GM12878 (cell line): ENCODE results near the gene ADAMTSL4. TPM values are rescaled to one million over a fixed set of nuclear protein-coding genes. Genes with fewer than 3 reads are reported as not detected.

Experiments
- ATAC-seq: fragments of 200-7000 bp; cut with Tn5 transposase; 3 replicates; pipeline ENCODE4 v1.9.1; 2020; ENCODE audit warnings: mild to moderate bottlenecking, moderate library complexity
- BruUV-seq: library from RNA; stranded (reverse); fragments of 400-500 nt; replicated peaks from 2 replicates; lab custom pipeline; 2021; lab: Mats Ljungman, UMichigan
- CTCF ChIA-PET: fragments of 300-600 bp; sonication (Branson Sonifier 250); formaldehyde crosslinking; extraction: SDS; loops from one replicate; lab custom pipeline; 2021; ENCODE audit warnings: inconsistent platforms; lab: Yijun Ruan, JAX
- POLR2A ChIA-PET: fragments of 350-600 bp; formaldehyde crosslinking; extraction: SDS; loops from one replicate; lab custom pipeline; 2021; ENCODE audit warnings: inconsistent platforms; lab: Charles Lee
- RAD21 ChIA-PET: fragments of 300-600 bp; sonication (Branson Sonifier 250); formaldehyde crosslinking; loops from one replicate; lab custom pipeline; 2023; ENCODE audit warnings: antibody characterized with exemption; ENCODE audit not compliant: unreplicated experiment; lab: Charles Lee
- SMC1A ChIA-PET: fragments of 300-600 bp; sonication (Branson Sonifier 250); formaldehyde crosslinking; loops from one replicate; lab custom pipeline; 2023; ENCODE audit not compliant: unreplicated experiment, uncharacterized antibody; lab: Charles Lee
- DNase-seq: peaks from one replicate; pipeline ENCODE4 v3.0.0-alpha.2; 2011; ENCODE audit warnings: low read depth, low spot score
- FAIRE-seq: peaks from 3 replicates; lab custom pipeline; 2011; peaks lifted over from hg19 to GRCh38; lab: Jason Lieb, UNC
- H2AFZ ChIP-seq: 2 replicates; pipeline ENCODE4 v1.6.0; 2011; ENCODE audit warnings: low read depth, low read length, control low read depth; ENCODE audit not compliant: control insufficient read depth
- H3K27ac ChIP-seq: 2 replicates; pipeline ENCODE4 v1.5.1; 2011; ENCODE audit warnings: control low read depth; ENCODE audit not compliant: control insufficient read depth, insufficient read depth
- H3K27me3 ChIP-seq, 2 experiments: replicated peaks in 1 of 2; 2 replicates each; pipeline versions ENCODE4 v1.6.0 to v1.6.1; 2011; ENCODE audit warnings: low read length in 1 of 2; ENCODE audit not compliant: control insufficient read depth in 2 of 2, insufficient read depth in 2 of 2
- H3K36me3 ChIP-seq, 2 experiments: 2 replicates each; pipeline ENCODE4 v1.5.1; 2011; ENCODE audit warnings: low read length in 1 of 2; ENCODE audit not compliant: control insufficient read depth in 2 of 2, insufficient read depth in 2 of 2
- H3K4me1 ChIP-seq: 2 replicates; pipeline ENCODE4 v1.6.1; 2011; ENCODE audit warnings: mild to moderate bottlenecking, low read length, moderate library complexity, mixed read lengths; ENCODE audit not compliant: control insufficient read depth, insufficient read depth
- H3K4me2 ChIP-seq: 2 replicates; pipeline ENCODE4 v1.6.0; 2011; ENCODE audit warnings: control low read depth; ENCODE audit not compliant: control insufficient read depth, insufficient read depth
- H3K4me3 ChIP-seq: fragments of 200-600 bp; sonication (generic); 2 replicates; pipeline ENCODE4 v1.5.1; 2016
- H3K79me2 ChIP-seq: 2 replicates; pipeline ENCODE4 v1.6.0; 2011; ENCODE audit warnings: low read length; ENCODE audit not compliant: control insufficient read depth, insufficient read depth
- H3K9ac ChIP-seq: 2 replicates; pipeline ENCODE4 v1.8.0; 2011; ENCODE audit warnings: low read length, control low read depth, mixed read lengths; ENCODE audit not compliant: control insufficient read depth, insufficient read depth
- H3K9me3 ChIP-seq: replicated peaks from 3 replicates; pipeline ENCODE4 v1.5.1; 2011; ENCODE audit warnings: mild to moderate bottlenecking, low read length; ENCODE audit not compliant: control insufficient read depth, insufficient read depth
- H4K20me1 ChIP-seq: 2 replicates; pipeline ENCODE4 v1.6.0; 2011; ENCODE audit not compliant: control insufficient read depth, insufficient read depth
- KDM1A ChIP-seq: fragments of 200-600 bp; sonication (generic); IDR thresholded peaks from 2 replicates; pipeline ENCODE4 v1.6.1; 2016; ENCODE audit warnings: borderline replicate concordance
- MAX ChIP-seq: IDR thresholded peaks from 2 replicates; pipeline ENCODE4 v1.6.1; 2012; ENCODE audit warnings: low read depth, low read length, improper control_type of control experiment
- WGBS: methylation state at CpG from one replicate; pipeline ENCODE4 v1.1.6; 2016; ENCODE audit warnings: low lambda C conversion rate; ENCODE audit not compliant: insufficient replicate concordance, insufficient coverage; ENCODE audit errors: missing lambda C conversion rate; 5-methylcytosine and 5-hydroxymethylcytosine counted together
- in situ Hi-C: fragments of 300-500 bp; cut with MboI; formaldehyde crosslinking; loops from 9 replicates; pipeline ENCODE4 v1.14.3; 2018; ENCODE audit warnings: mixed read lengths
- intact Hi-C: fragments of 100-400 bp; cut with micrococcal nuclease; formaldehyde crosslinking; loops from one replicate; pipeline ENCODE4 v1.14.2; 2022; ENCODE audit not compliant: unreplicated experiment
- microRNA-seq: library from miRNA; unstranded; fragments of <30 nt; microRNA quantifications from one replicate; pipeline ENCODE4, GENCODE V29; 2018
- polyA plus RNA-seq, 11 experiments: library from polyadenylated mRNA; depleted of rRNA in 4 of 11; unstranded in 6 of 11; stranded (reverse) in 5 of 11; fragments of >200 nt; fragmentation: Nextera tagmentation in 4 of 11; fragmentation: Illumina TruSeq in 1 of 11; extraction: Ambion mirVana in 4 of 11; extraction: Trizol in 1 of 11; gene quantifications; 1 replicate in 1 of 11; 2 replicates in 10 of 11; pipeline versions ENCODE4 v1.2.1 to v1.2.3, GENCODE V29; 2011 to 2016; ENCODE audit warnings: inconsistent platforms in 2 of 11, missing spikeins in 2 of 11, low read depth in 1 of 11
- small RNA-seq: library from RNA; depleted of rRNA; stranded (forward); fragments of <200 nt; gene quantifications from one replicate; pipeline ENCODE3, GENCODE V24; 2014
- total RNA-seq, 4 experiments: library from RNA; depleted of rRNA in 3 of 4; stranded (reverse); fragments of >200 nt in 3 of 4; fragmentation: Illumina TruSeq in 1 of 4; extraction: Trizol in 1 of 4; gene quantifications; 2 replicates each; pipeline versions ENCODE4 v1.2.1 to v1.2.3, GENCODE V29; 2013 to 2021

ADAMTSL4 gene
- total and polyA plus RNA-seq, 10 of the 15 experiments (the other 5 are each of a cell fraction or from before 2014, with no cell fraction given) = 0.04 to 0.15 (median 0.05) TPM; not detected in 5

GRCh38 chr1:150609732-150610131 is 60.5 kb downstream of the ADAMTSL4 start:
- POLR2A ChIA-PET = interaction anchor here (0.5 to 7.3 kb wide), 5 partner anchors 11 to 413 kb away, joined by 3 to 95 read pairs (median 4); partner anchors contain the start of gene ENSA
- SMC1A ChIA-PET = interaction anchor here (1.3 to 18.8 kb wide), 4 partner anchors 19 to 88 kb away, joined by 3 to 367 read pairs (median 20); partner anchors contain the start of genes ENSA and GOLPH3L
- H3K4me1 ChIP-seq = peaks cover 36% of the 10 kb centered on the region
- no peak overlapping the region for H3K4me3 ChIP-seq
- H3K9me3 ChIP-seq = no peaks in the 10 kb centered on the region
- ATAC-seq = no peak
- in situ Hi-C loops = loop anchor here (5.0 kb wide), 1 partner anchor 42 kb away; no protein-coding TSS in a partner anchor
- no peak for FAIRE-seq
- TF ChIP-seq KDM1A (no peak), MAX (no peak)
- no peaks in the 10 kb centered on the region; the same call in none of the 2 replicates for H3K79me2 ChIP-seq
- intact Hi-C loops = loop anchor here (2.0 kb wide), 2 partner anchors 31 to 47 kb away; partner anchors contain the start of gene MCL1
- H3K4me2 ChIP-seq = no peak overlapping the region
- no peak for DNase-seq
- 0 out of 4 replicates have a peak, but pooled peaks cover 0 to 4% of the 10 kb centered on the region in 2 experiments for H3K36me3 ChIP-seq
- CTCF ChIA-PET = interaction anchor here (0.8 to 3.0 kb wide), 6 partner anchors 12 to 49 kb away, joined by 3 to 8 read pairs (median 6); partner anchors contain the start of gene ENSA
- no peak overlapping the region for H3K9ac ChIP-seq
- RAD21 ChIA-PET = interaction anchor here (0.9 to 2.0 kb wide), 6 partner anchors 13 to 49 kb away, joined by 3 to 8 read pairs (median 4); partner anchors contain the start of genes ENSA and MCL1
- BruUV-seq = no TSS peak
- H3K27me3 ChIP-seq = no peaks in the 10 kb centered on the region
- H3K27ac ChIP-seq = no peak overlapping the region
- WGBS = 97% methylated on average over 2 of the region's 2 CpGs
- H4K20me1 ChIP-seq = no peaks in the 10 kb centered on the region
- H2AFZ ChIP-seq = no peak overlapping the region

Small RNA genes lying within 50 kb of the gene (microRNA-seq; reads per million reads assigned to microRNA genes)
- not detected for gene MIR4257

Small RNA genes lying within 50 kb of the gene (small RNA-seq; reads per million reads assigned to genes)
- gene MIR4257 (not detected), gene RF00015 (not detected), gene RF00561 (not detected), gene RN7SL473P (not detected), gene RN7SL600P (not detected)

Other genes with a start within 250 kb of the ADAMTSL4 start
Only the 7 nearest of the 10 such genes appear.
- gene TARS2, start 62.0 kb upstream of the ADAMTSL4 start, total RNA-seq (2014; rRNA removed) = 44.7 and 51.7 TPM in 2 replicates
- gene TARS2, start 62.0 kb upstream of the ADAMTSL4 start, total RNA-seq (2014; rRNA removed; fragmentation: Illumina TruSeq; extraction: Trizol) = 31.4 and 31.9 TPM in 2 replicates
- gene TARS2, start 62.0 kb upstream of the ADAMTSL4 start, total RNA-seq (2021) = 30.8 and 35.5 TPM in 2 replicates
- 34.0 and 44.7 TPM in 2 replicates for gene TARS2, start 62.0 kb upstream of the ADAMTSL4 start, polyA plus RNA-seq (2011; rRNA removed)
- 36.7 and 46.2 TPM in 2 replicates for gene TARS2, start 62.0 kb upstream of the ADAMTSL4 start, polyA plus RNA-seq (2014; fragmentation: Illumina TruSeq; extraction: Trizol)
- gene TARS2, start 62.0 kb upstream of the ADAMTSL4 start, polyA plus RNA-seq (2014; fragmentation: Nextera tagmentation; extraction: Ambion mirVana) = 10 to 100 TPM; 11.0 to 14.6 TPM
- 47.8 and 51.8 TPM in 2 replicates for gene TARS2, start 62.0 kb upstream of the ADAMTSL4 start, polyA plus RNA-seq (2014; rRNA removed)
- gene TARS2, start 62.0 kb upstream of the ADAMTSL4 start, polyA plus RNA-seq (2016; fragmentation: Nextera tagmentation; extraction: Ambion mirVana) = 10 to 100 TPM; 45.7 to 49.4 TPM
- 0.22 and 0.34 TPM in 2 replicates for gene ECM1, start 41.3 kb upstream of the ADAMTSL4 start, total RNA-seq (2014; rRNA removed)
- gene ECM1, start 41.3 kb upstream of the ADAMTSL4 start, total RNA-seq (2014; rRNA removed; fragmentation: Illumina TruSeq; extraction: Trizol) = 0.28 and 0.36 TPM in 2 replicates
- gene ECM1, start 41.3 kb upstream of the ADAMTSL4 start, total RNA-seq (2021) = 1.0 and 1.3 TPM in 2 replicates
- 0.55 and 1.0 TPM in 2 replicates for gene ECM1, start 41.3 kb upstream of the ADAMTSL4 start, polyA plus RNA-seq (2011; rRNA removed)
- gene ECM1, start 41.3 kb upstream of the ADAMTSL4 start, polyA plus RNA-seq (2014; fragmentation: Illumina TruSeq; extraction: Trizol) = 0.84 and 1.1 TPM in 2 replicates
- under 1 TPM; 0.06 to 0.35 TPM for gene ECM1, start 41.3 kb upstream of the ADAMTSL4 start, polyA plus RNA-seq (2014; fragmentation: Nextera tagmentation; extraction: Ambion mirVana)
- gene ECM1, start 41.3 kb upstream of the ADAMTSL4 start, polyA plus RNA-seq (2014; rRNA removed) = 0.55 and 0.91 TPM in 2 replicates
- 1 to 10 TPM in 1 of 2 experiments, under 1 TPM in 1; 0.66 to 1.1 TPM for gene ECM1, start 41.3 kb upstream of the ADAMTSL4 start, polyA plus RNA-seq (2016; fragmentation: Nextera tagmentation; extraction: Ambion mirVana)
- gene FALEC, start 33.7 kb upstream of the ADAMTSL4 start, total RNA-seq (2014; rRNA removed) = not detected in 2 replicates
- gene FALEC, start 33.7 kb upstream of the ADAMTSL4 start, total RNA-seq (2014; rRNA removed; fragmentation: Illumina TruSeq; extraction: Trizol) = 0.31 and 0.37 TPM in 2 replicates
- gene FALEC, start 33.7 kb upstream of the ADAMTSL4 start, total RNA-seq (2021) = 0.41 TPM in 1 of 2 replicates, not detected in the other
- 0.27 TPM in 1 of 2 replicates, not detected in the other for gene FALEC, start 33.7 kb upstream of the ADAMTSL4 start, polyA plus RNA-seq (2011; rRNA removed)
- gene FALEC, start 33.7 kb upstream of the ADAMTSL4 start, polyA plus RNA-seq (2014; fragmentation: Illumina TruSeq; extraction: Trizol) = 0.40 TPM in 1 of 2 replicates, not detected in the other
- under 1 TPM in 1 of 2 experiments, not detected in 1; 0.21 TPM for gene FALEC, start 33.7 kb upstream of the ADAMTSL4 start, polyA plus RNA-seq (2014; fragmentation: Nextera tagmentation; extraction: Ambion mirVana)
- gene FALEC, start 33.7 kb upstream of the ADAMTSL4 start, polyA plus RNA-seq (2014; rRNA removed) = not detected in 2 replicates
- gene FALEC, start 33.7 kb upstream of the ADAMTSL4 start, polyA plus RNA-seq (2016; fragmentation: Nextera tagmentation; extraction: Ambion mirVana) = under 1 TPM; 0.32 to 0.71 TPM
- 92.5 and 101 TPM in 2 replicates for gene MCL1, start 30.2 kb downstream of the ADAMTSL4 start, total RNA-seq (2014; rRNA removed)
- gene MCL1, start 30.2 kb downstream of the ADAMTSL4 start, total RNA-seq (2014; rRNA removed; fragmentation: Illumina TruSeq; extraction: Trizol) = 99.4 and 99.6 TPM in 2 replicates
- 142 and 148 TPM in 2 replicates for gene MCL1, start 30.2 kb downstream of the ADAMTSL4 start, total RNA-seq (2021)
- 102 and 141 TPM in 2 replicates for gene MCL1, start 30.2 kb downstream of the ADAMTSL4 start, polyA plus RNA-seq (2011; rRNA removed)
- 109 and 133 TPM in 2 replicates for gene MCL1, start 30.2 kb downstream of the ADAMTSL4 start, polyA plus RNA-seq (2014; fragmentation: Illumina TruSeq; extraction: Trizol)
- gene MCL1, start 30.2 kb downstream of the ADAMTSL4 start, polyA plus RNA-seq (2014; fragmentation: Nextera tagmentation; extraction: Ambion mirVana) = 10 to 100 TPM; 18.1 to 25.5 TPM
- gene MCL1, start 30.2 kb downstream of the ADAMTSL4 start, polyA plus RNA-seq (2014; rRNA removed) = 74.7 and 80.2 TPM in 2 replicates
- gene MCL1, start 30.2 kb downstream of the ADAMTSL4 start, polyA plus RNA-seq (2016; fragmentation: Nextera tagmentation; extraction: Ambion mirVana) = 10 to 100 TPM; 52.6 to 60.3 TPM
- 155 and 157 TPM in 2 replicates for gene ENSA, start 80.2 kb downstream of the ADAMTSL4 start, total RNA-seq (2014; rRNA removed)
- gene ENSA, start 80.2 kb downstream of the ADAMTSL4 start, total RNA-seq (2014; rRNA removed; fragmentation: Illumina TruSeq; extraction: Trizol) = 201 and 203 TPM in 2 replicates
- 235 and 244 TPM in 2 replicates for gene ENSA, start 80.2 kb downstream of the ADAMTSL4 start, total RNA-seq (2021)
- 112 and 146 TPM in 2 replicates for gene ENSA, start 80.2 kb downstream of the ADAMTSL4 start, polyA plus RNA-seq (2011; rRNA removed)
- 605 and 677 TPM in 2 replicates for gene ENSA, start 80.2 kb downstream of the ADAMTSL4 start, polyA plus RNA-seq (2014; fragmentation: Illumina TruSeq; extraction: Trizol)
- 10 to 100 TPM; 56.1 to 86.8 TPM for gene ENSA, start 80.2 kb downstream of the ADAMTSL4 start, polyA plus RNA-seq (2014; fragmentation: Nextera tagmentation; extraction: Ambion mirVana)
- 205 and 208 TPM in 2 replicates for gene ENSA, start 80.2 kb downstream of the ADAMTSL4 start, polyA plus RNA-seq (2014; rRNA removed)
- 100 to 1,000 TPM; 124 to 131 TPM for gene ENSA, start 80.2 kb downstream of the ADAMTSL4 start, polyA plus RNA-seq (2016; fragmentation: Nextera tagmentation; extraction: Ambion mirVana)
- 7.7 and 8.8 TPM in 2 replicates for gene GOLPH3L, start 147.7 kb downstream of the ADAMTSL4 start, total RNA-seq (2014; rRNA removed)
- 20.0 and 21.0 TPM in 2 replicates for gene GOLPH3L, start 147.7 kb downstream of the ADAMTSL4 start, total RNA-seq (2014; rRNA removed; fragmentation: Illumina TruSeq; extraction: Trizol)
- 17.2 and 18.3 TPM in 2 replicates for gene GOLPH3L, start 147.7 kb downstream of the ADAMTSL4 start, total RNA-seq (2021)
- gene GOLPH3L, start 147.7 kb downstream of the ADAMTSL4 start, polyA plus RNA-seq (2011; rRNA removed) = 25.2 and 34.7 TPM in 2 replicates
- 27.2 and 29.7 TPM in 2 replicates for gene GOLPH3L, start 147.7 kb downstream of the ADAMTSL4 start, polyA plus RNA-seq (2014; fragmentation: Illumina TruSeq; extraction: Trizol)
- gene GOLPH3L, start 147.7 kb downstream of the ADAMTSL4 start, polyA plus RNA-seq (2014; fragmentation: Nextera tagmentation; extraction: Ambion mirVana) = 10 to 100 TPM; 11.8 to 12.1 TPM
- 14.2 and 14.5 TPM in 2 replicates for gene GOLPH3L, start 147.7 kb downstream of the ADAMTSL4 start, polyA plus RNA-seq (2014; rRNA removed)
- gene GOLPH3L, start 147.7 kb downstream of the ADAMTSL4 start, polyA plus RNA-seq (2016; fragmentation: Nextera tagmentation; extraction: Ambion mirVana) = 10 to 100 TPM; 24.4 to 29.9 TPM
- gene HORMAD1, start 171.5 kb downstream of the ADAMTSL4 start, total RNA-seq (2014; rRNA removed) = 0.22 TPM in 1 of 2 replicates, not detected in the other
- 0.22 and 0.28 TPM in 2 replicates for gene HORMAD1, start 171.5 kb downstream of the ADAMTSL4 start, total RNA-seq (2014; rRNA removed; fragmentation: Illumina TruSeq; extraction: Trizol)
- not detected in 2 replicates for gene HORMAD1, start 171.5 kb downstream of the ADAMTSL4 start, total RNA-seq (2021)
- gene HORMAD1, start 171.5 kb downstream of the ADAMTSL4 start, polyA plus RNA-seq (2011; rRNA removed) = 0.08 and 0.27 TPM in 2 replicates
- 0.78 TPM in 1 of 2 replicates, not detected in the other for gene HORMAD1, start 171.5 kb downstream of the ADAMTSL4 start, polyA plus RNA-seq (2014; fragmentation: Illumina TruSeq; extraction: Trizol)
- gene HORMAD1, start 171.5 kb downstream of the ADAMTSL4 start, polyA plus RNA-seq (2014; fragmentation: Nextera tagmentation; extraction: Ambion mirVana) = not detected
- gene HORMAD1, start 171.5 kb downstream of the ADAMTSL4 start, polyA plus RNA-seq (2014; rRNA removed) = 0.22 TPM in 1 of 2 replicates, not detected in the other
- gene HORMAD1, start 171.5 kb downstream of the ADAMTSL4 start, polyA plus RNA-seq (2016; fragmentation: Nextera tagmentation; extraction: Ambion mirVana) = under 1 TPM in 1 of 2 experiments, not detected in 1; 0.18 TPM